Epithelial cell of proximal tubule (primary cell): ENCODE results near the gene LYRM1. TPM values are rescaled to one million over a fixed set of nuclear protein-coding genes. Genes with fewer than 3 reads are reported as not detected.
A peak's percentile ranks its signal among the peaks of the same experiment; 100 is the strongest.

Source experiments
- DNase-seq: peaks from one replicate; pipeline ENCODE4 v3.0.0-alpha.2; 2011; ENCODE audit warnings: low read depth
- H3K4me3 ChIP-seq: 2 replicates; pipeline ENCODE4 v1.5.1; 2011; ENCODE audit warnings: low read depth, mild to moderate bottlenecking, low read length
- total RNA-seq: library from RNA; depleted of rRNA; stranded (reverse); fragments of >200 nt; gene quantifications from 2 replicates; pipeline ENCODE4 v1.2.3, GENCODE V29; 2015
- TF ChIP-seq, protein P1 (sequence below): conservative IDR thresholded peaks from 2 replicates; pipeline ENCODE4 v1.5.1; 2012; ENCODE audit warnings: low read depth, mild to moderate bottlenecking, low read length

Gene LYRM1
- total RNA-seq, 1 donor from 2014 or later = 23.8 TPM

- no peak overlapping the region for H3K4me3 ChIP-seq
- no peak for DNase-seq
- TF ChIP-seq, protein P1, sequence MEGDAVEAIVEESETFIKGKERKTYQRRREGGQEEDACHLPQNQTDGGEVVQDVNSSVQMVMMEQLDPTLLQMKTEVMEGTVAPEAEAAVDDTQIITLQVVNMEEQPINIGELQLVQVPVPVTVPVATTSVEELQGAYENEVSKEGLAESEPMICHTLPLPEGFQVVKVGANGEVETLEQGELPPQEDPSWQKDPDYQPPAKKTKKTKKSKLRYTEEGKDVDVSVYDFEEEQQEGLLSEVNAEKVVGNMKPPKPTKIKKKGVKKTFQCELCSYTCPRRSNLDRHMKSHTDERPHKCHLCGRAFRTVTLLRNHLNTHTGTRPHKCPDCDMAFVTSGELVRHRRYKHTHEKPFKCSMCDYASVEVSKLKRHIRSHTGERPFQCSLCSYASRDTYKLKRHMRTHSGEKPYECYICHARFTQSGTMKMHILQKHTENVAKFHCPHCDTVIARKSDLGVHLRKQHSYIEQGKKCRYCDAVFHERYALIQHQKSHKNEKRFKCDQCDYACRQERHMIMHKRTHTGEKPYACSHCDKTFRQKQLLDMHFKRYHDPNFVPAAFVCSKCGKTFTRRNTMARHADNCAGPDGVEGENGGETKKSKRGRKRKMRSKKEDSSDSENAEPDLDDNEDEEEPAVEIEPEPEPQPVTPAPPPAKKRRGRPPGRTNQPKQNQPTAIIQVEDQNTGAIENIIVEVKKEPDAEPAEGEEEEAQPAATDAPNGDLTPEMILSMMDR = no peak
These were observed 28.4 kb upstream of the LYRM1 start for GRCh38 chr16:20871941-20872815.

GRCh38 chr16:20873331-20873730 lies 27.2 kb upstream of the LYRM1 start:
- DNase-seq = no peak
- TF ChIP-seq, protein P1 = no peak
- H3K4me3 ChIP-seq = no peak overlapping the region

- DNase-seq = no peak
- TF ChIP-seq, protein P1 = no peak
- no peak overlapping the region for H3K4me3 ChIP-seq
These were observed 26.4 kb upstream of the LYRM1 start for GRCh38 chr16:20874088-20874581.

GRCh38 chr16:20875355-20875650 lies 25.3 kb upstream of the LYRM1 start:
- TF ChIP-seq, protein P1 = no peak

DNA sequence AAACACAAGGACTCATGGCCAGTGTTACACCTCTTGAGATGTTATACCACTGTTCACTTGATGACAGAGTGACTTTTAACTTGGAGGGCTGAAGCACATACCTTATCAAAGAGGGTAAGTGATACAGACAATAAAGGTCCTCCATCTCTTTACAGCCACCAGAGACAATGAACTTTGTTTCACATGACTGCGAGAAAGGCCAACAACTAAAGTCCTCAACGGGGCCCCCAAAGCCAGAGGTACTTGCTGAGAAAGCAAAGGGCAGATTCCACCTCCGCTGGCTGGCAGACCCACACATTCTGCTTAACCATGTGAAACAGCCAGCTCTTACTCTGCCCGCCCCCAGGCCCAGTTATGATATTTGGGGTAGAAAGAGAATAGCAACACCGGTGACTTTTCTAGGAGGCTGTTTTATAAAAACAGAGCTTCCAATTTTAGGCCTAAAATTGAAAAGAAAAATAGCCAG lies 21.9 kb upstream of the LYRM1 start:
- TF ChIP-seq, protein P1 = no peak
- peak overlapping the region; percentile 27 for H3K4me3 ChIP-seq
- no peak for DNase-seq

More at GRCh38 chr16:20875355-20875650, 25.3 kb upstream of the LYRM1 start:
- no peak overlapping the region for H3K4me3 ChIP-seq
- DNase-seq = no peak

DNA sequence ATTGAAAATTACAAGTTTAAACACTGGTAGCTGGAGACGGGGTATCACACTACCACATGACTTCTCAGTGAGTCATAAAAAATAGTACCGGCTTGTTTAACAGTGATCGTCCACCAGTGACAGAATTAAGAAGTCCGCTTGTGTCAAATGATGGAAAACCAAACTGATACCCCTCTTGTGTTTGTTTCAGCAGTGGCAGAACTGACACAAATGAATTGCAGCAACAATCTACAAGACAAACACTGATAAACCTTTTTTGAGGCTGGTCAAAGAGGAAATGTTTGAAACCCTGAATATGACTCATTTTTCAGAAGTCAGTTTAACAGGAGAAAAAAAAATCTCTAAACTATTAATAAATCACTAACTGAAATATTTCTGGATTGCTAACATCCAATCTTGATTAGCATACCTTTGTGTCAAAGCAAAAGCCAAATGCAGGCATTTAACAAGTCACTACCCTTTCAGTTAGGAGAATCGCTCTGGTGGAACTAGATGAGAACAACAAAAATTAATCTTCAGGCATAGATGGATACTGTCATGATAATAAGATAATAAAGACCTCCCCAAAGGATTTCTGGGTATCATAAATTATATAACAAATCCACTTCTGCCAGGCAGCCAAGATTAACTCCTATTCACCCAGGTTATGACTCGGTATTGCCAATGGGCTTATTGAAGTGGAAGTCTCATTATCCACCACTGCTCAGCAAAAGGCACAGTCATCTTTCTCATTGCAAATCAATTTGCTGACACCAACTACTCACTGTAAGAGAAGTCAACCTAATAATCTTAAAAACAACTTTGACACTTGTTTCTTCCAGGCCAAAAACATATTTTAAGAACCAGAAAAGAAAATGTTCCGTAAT lies 21.2 kb upstream of the LYRM1 start:
- TF ChIP-seq, protein P1 = no peak
- peak overlapping the region; percentile 27 for H3K4me3 ChIP-seq
- DNase-seq = peak; percentile 79
